Nucleus accumbens (tissue), 56 donors: ENCODE results near the gene APOM.

ENCODE experiments used
- DNase-seq, 56 donors: peaks; one replicate each; lab custom pipeline; 2025; lab: John Stamatoyannopoulos, UW

Gene APOM

GRCh38 chr6:31655349-31656237 is at the start of gene APOM:
Gene APOM (plus strand): TSS chr6:31655894. CDS start chr6:31655967, 73 bp downstream.
- no peak for DNase-seq

- DNase-seq: no peak
Measured at GRCh38 chr6:31607317-31607716, 48.4 kb upstream of the APOM start.

- no peak for DNase-seq
Measured at GRCh38 chr6:31609519-31610406, 45.9 kb upstream of the APOM start.

DNA sequence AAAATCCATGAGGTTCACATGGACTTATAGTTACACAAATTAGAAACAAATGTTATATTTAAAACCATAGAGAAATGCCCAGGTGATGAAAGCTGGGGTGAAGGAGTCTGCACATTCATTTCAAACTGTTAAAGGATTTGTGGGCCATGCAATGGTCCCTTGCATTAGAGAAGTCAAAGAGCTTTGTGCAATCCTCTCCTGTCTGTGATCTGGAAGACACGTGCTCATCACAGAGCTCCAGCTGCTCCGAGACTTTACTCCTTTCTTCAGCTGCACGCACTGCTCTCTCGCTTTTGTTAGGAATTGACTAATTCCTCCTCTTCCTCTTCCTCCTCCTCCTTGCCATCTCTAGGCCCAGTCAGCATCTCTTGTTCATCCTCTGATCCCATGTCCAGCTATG is 44.7 kb upstream of the APOM start:
- no peak for DNase-seq

- peak in 3 of 56 donors; percentile 0 to 37 (median 29) for DNase-seq
Measured at GRCh38 chr6:31614075-31614619, 41.5 kb upstream of the APOM start.

DNA sequence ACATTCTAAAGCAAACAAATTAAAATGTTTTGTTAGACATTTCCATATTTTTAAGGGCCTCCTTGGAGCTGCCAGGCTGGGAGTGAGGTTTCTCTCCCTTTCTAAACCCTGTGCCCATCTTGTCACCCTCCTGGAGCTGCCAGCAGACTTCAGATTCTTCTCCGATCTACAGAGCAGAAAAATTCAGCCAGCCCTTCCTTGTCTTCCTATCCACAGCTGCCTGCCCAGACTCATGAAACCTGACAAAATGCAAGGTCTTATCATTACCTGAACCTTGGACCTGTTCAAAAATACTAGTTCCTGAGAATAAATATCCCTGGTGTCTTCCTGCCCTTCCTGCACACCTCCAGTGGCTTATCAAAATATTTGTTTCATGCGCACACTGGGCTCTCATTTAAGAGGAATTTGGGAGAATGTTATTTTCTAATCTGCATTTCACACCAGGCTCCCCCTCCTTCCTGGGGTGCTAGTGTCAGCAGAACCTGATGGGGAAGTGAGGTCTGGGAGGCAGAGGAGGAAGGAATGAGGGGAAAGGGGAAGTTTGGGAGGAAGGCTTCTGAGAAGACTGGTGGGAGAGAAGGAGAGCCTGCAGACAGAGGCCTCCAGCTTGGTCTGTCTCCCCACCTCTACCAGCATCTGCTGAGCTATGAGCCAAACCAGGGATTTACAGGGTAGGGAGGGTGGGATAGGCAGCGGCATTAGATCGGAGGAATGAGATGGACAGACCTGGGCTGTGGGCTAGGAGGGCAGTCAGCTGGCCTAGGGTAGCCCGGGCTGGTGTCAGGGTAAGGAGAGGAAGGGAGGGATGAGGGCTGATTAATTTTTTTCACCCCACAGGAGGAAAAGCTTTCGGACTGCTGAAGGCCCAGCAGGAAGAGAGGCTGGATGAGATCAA is 40.8 kb upstream of the APOM start, which contains the start of gene AIF1:
AIF1 (plus strand) TSS at position 551 of the 895 bp plus-strand sequence; CDS start at position 647, 96 bp downstream.
- DNase-seq: peak in 2 of 56 donors; percentile 9 to 21

- no peak for DNase-seq
Measured at GRCh38 chr6:31615748-31616147, 39.9 kb upstream of the APOM start.

GRCh38 chr6:31617010-31617409 is 38.7 kb upstream of the APOM start:
- no peak for DNase-seq

GRCh38 chr6:31619805-31620585 is 35.7 kb upstream of the APOM start:
- peak; percentile 83 to 99 (median 97) for DNase-seq

DNA sequence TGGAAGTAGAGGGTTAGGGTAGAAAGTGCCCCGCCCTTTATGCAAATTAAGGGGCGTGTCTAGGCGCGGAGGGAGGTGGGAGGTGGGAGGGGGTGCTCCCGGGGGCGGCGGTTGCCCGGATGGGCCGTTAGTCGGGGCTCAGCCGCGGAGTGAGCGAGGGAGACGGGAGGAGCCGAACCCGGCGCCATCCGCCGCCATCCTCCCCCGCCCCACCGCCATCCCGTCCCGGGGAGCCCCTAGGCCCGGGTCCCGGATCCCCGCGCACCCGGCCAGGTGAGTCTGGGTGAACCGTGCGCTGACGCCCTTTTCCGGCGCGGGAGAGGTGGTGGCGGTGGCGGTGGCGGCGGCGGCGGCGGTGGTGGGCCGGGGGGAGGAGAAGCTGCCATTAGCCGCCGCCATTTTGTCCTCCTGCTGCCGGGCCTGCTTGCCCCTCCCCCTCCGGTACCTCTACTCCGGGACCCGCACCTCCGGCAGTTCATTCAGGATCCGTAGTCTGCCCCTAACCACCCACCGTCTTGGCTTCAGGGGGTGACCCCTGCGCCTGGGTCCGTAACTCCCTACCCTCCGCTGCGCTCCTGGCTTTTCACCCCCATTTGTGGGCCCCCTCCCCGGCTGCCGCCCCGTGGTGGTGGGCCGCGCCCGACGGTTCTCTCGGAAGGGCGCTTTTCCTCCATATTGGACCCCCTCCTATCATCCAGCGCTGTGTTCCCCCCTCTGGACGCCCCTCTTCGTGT is 34.9 kb upstream of the APOM start, which contains the start of gene PRRC2A:
PRRC2A (plus strand) TSS at position 130 of the 734 bp plus-strand sequence. CDS start 2,075 bp downstream, outside the sequence.
- peak in 38 of 56 donors; percentile 44 to 99 (median 81) for DNase-seq

DNA sequence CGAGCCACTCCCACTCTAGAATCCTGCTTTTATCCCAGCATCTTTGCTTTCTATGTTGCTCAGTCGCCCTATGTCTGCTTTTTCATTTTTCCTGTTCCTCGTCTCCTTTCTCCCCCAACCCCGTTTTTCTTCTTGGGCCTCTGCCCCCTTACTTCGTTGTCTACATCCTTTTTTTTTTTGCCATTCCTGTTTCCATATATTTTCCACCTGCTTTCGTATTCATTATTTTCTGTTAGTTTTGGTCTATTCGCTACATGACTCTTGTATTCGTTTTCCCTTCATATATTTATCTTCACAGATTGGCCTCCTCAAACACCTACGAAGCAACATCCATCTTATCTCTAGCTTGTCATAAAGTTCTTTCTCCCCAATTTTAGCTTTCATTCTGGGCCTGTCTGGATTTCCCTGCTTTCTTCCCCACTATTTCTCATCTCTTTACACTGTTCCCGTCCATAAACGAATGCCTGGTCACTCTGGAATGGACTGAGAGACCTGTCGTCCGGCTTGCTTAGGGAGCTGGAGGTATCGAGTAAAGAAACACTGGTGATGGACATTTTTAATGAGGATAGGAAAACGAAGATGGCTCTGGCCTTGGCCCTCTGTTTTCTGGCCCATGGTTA is 34.3 kb upstream of the APOM start:
- DNase-seq: no peak

DNA sequence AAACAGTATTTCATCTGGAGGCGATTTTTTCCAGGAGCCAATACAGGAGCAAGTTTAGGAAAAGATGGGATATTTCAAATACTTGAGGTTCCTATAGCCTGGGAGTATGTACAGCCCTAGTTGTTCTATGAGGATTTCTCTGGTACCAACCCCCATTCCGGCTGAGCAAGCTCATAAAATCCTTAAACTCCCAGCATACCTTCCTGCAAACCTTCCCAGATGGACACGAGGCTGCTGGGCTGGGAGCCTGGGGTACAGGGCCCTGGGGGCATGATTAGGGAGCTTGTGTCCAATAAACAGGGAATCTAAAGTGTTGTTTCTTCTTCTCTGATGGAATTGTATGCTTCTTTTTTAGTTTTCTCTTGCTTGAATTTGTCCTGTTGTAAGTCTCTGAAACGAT is 33.7 kb upstream of the APOM start:
- DNase-seq: no peak

DNA sequence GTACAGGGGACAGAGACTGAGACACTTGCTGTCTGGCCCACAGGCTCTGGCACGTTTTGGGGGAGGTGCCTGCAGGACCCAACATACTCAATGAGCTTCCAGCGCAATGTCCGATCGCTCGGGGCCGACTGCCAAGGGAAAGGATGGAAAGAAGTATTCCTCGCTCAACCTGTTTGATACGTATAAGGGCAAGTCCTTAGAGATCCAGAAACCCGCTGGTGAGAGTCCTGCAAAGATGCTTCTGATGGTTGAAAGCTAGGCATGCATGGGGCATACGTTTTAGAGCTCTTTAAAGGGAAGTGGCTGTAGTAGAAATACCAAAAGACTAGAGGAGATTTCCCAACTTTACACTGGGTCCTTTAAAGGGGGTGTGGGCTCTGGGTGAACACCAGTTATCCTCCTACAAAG is 33.0 kb upstream of the APOM start:
- no peak for DNase-seq

- no peak for DNase-seq
Measured at GRCh38 chr6:31624070-31624469, 31.6 kb upstream of the APOM start.

- DNase-seq: no peak
Measured at GRCh38 chr6:31626952-31627351, 28.7 kb upstream of the APOM start.

DNA sequence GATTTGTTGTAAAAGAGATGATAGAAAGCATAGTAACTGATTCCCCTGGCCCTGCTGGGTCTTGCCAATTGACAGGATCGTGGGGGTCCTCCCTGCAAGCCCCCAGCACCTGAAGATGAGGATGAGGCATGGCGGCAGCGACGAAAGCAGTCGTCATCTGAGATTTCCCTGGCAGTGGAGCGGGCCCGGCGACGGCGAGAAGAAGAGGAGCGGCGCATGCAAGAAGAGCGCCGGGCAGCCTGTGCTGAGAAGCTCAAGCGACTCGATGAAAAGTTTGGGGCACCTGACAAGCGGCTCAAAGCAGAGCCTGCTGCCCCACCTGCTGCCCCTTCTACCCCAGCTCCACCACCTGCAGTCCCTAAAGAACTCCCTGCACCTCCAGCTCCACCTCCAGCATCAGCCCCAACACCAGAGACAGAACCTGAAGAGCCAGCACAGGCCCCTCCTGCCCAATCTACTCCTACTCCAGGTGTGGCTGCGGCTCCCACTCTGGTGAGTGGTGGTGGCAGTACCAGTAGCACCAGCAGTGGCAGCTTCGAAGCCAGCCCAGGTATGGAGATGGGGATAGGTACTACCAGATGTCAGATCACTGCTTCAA is 27.9 kb upstream of the APOM start:
- no peak for DNase-seq

DNA sequence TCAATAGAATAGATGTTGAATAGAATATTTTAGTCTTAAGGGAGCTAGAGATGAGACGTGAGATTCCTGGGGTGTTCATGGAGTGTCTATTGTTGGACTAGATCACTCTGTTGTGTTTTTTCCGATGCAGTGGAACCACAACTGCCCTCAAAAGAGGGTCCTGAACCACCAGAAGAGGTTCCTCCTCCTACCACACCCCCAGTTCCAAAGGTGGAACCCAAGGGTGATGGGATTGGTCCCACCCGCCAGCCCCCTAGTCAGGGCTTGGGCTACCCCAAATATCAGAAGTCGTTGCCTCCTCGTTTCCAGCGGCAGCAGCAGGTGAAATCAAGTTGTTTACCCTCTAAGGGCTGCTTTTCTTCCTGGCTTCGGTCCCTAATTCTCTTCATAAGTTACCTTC is 26.7 kb upstream of the APOM start:
- DNase-seq: no peak
